ENCODE data around the gene SCG3. TPM values are rescaled to one million over a fixed set of nuclear protein-coding genes. Genes with fewer than 3 reads are reported as not detected.
A peak's percentile ranks its signal among the peaks of the same experiment; 100 is the strongest.

SCG3 gene
- total RNA-seq, 3 donors from 2014 or later: 0.33 TPM; not detected in 2

DNA sequence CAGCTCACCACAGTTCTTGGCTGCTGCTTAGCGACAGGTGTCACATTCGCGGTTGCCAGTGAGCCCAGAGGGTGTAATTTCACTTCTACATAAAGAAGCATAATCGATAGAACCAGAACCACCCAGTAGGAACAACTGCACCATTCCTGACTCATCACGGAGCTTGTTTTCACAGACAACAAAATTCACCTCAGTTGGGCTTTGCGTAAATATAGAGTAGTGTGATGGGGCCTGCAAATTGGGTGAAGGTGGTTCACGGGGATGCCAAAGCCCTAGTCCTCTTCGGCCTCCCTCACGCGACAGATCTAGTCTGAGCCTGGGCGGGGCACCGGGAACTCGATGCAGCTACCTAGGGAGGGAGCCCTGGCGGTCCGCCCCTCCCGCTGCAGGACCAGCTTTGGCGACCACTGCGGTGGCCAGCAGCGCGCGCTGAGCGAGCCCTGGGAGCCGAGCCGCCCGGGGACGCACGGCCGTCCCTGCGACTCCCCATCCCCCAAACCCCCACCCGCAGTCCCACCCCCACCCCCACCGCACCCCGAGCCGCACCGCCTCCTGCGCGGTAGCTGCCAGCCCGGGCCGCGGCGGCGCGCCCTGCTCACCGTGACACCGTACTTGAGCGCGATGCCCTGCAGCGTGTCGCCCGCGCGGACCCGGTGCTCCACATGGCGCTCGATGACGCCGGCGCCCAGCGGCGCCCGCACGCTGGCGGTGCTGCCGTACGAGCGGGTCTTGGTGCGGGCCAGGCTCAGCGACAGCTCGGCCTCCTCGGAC lies 55.6 kb downstream of the SCG3 start:
- TF ChIP-seq POLR2A (IDR thresholded peaks at IDR 0.05) (no peak), POLR2AphosphoS5 (IDR thresholded peaks at IDR 0.05) (no peak)
- TF ChIP-seq, protein P1, sequence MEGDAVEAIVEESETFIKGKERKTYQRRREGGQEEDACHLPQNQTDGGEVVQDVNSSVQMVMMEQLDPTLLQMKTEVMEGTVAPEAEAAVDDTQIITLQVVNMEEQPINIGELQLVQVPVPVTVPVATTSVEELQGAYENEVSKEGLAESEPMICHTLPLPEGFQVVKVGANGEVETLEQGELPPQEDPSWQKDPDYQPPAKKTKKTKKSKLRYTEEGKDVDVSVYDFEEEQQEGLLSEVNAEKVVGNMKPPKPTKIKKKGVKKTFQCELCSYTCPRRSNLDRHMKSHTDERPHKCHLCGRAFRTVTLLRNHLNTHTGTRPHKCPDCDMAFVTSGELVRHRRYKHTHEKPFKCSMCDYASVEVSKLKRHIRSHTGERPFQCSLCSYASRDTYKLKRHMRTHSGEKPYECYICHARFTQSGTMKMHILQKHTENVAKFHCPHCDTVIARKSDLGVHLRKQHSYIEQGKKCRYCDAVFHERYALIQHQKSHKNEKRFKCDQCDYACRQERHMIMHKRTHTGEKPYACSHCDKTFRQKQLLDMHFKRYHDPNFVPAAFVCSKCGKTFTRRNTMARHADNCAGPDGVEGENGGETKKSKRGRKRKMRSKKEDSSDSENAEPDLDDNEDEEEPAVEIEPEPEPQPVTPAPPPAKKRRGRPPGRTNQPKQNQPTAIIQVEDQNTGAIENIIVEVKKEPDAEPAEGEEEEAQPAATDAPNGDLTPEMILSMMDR (IDR thresholded peaks at IDR 0.05): no peak
- Histone ChIP-seq H3K9me3 (no peaks in the 10 kb centered on the region), H3K4me3 (peak overlapping the region; percentile 69 to 93 (median 79)), H3K27me3 (no peaks in the 10 kb centered on the region), H3K36me3 (no peaks in the 10 kb centered on the region), H3K27ac (peak overlapping the region; percentile 74 to 89), H3K4me1 (no peaks in the 10 kb centered on the region)
- DNase-seq (ENCODE audit: low spot score in 2 of 2): no peak
- intact Hi-C loops (cut with DNase I; ENCODE audit: low total_unique reads): no loop called here

DNA sequence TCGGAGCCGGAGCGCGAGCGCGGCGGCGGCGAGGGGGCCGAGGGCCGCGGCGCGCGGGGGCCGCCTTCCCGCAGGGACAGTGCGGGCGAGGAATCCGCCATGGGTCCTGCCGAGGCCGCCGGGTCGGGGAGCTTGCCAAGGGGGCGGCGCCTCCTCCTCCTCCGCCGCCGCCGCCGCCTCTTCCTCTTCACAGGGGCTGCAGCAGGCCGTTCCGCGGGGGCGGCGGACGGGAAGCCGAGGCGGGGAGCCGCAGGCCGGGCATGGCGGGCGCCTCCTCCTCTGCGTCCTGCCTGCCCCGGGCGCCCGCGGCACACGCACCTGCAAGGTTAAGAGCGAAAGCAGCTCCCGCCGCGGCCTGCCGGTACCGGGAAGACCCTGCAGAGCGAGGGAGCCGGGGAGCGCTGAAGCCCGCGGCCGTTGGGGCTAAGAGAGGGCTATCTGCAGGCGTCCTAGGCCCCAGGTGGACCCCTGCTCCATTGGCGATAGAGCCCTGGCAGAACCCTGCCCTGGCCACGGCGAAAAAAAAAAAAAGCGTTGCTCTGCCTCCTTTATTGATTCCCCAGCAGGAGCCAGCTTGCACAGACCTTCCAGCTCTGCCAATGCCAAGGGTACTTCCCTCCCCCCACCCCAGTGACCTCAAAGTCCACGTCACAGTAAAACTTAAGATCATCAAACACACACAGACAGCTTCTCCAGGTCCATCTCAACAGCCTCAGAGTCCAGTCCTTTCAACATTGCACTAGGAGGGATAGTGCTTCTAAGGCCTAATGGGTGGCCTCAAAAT lies 56.4 kb downstream of the SCG3 start, which contains the start of gene LYSMD2:
Gene LYSMD2 (minus strand): TSS at position 134 of the 784 bp plus-strand sequence. CDS start 33 bp downstream, at position 101.
- Histone ChIP-seq H3K36me3 (no peaks in the 10 kb centered on the region), H3K9me3 (no peaks in the 10 kb centered on the region), H3K4me3 (peak within 1 kb of the TSS; percentile 69 to 93 (median 79)), H3K27ac (peak within 1 kb of the TSS; percentile 74 to 89), H3K27me3 (no peaks in the 10 kb centered on the region), H3K4me1 (no peaks in the 10 kb centered on the region)
- DNase-seq (ENCODE audit: low spot score in 2 of 2): peak; percentile 53 to 58
- intact Hi-C loops (cut with DNase I; ENCODE audit: low total_unique reads): no loop called here
- no peak for TF ChIP-seq POLR2AphosphoS5 (IDR thresholded peaks at IDR 0.05)

DNA sequence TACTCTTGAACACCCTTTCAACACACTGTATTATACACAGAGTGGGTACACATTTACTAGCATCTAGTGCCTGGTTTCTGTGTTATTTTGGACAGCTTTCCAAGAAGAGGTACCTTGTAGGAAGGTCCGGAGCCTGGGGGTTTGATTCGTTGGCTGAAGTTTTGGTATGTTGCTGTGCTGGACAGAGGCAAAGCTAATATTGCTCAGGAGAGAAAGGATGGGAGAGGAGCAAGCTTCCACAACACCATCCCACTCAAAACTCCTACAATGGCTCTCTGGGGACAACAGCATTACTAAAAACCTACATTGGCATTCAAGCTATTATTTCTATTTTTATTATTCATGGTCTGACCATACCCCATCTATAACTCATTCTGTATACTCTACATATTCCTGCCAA lies 57.2 kb downstream of the SCG3 start:
- intact Hi-C loops (cut with DNase I; ENCODE audit: low total_unique reads): no loop called here
- no peak for DNase-seq (ENCODE audit: low spot score in 2 of 2)
- Histone ChIP-seq H3K36me3 (no peaks in the 10 kb centered on the region), H3K27ac (peak overlapping the region in 1 of 2 donors; percentile 89), H3K27me3 (no peaks in the 10 kb centered on the region), H3K4me3 (peak overlapping the region in 2 of 3 donors; percentile 79 to 93), H3K9me3 (no peaks in the 10 kb centered on the region), H3K4me1 (no peaks in the 10 kb centered on the region)
- TF ChIP-seq POLR2AphosphoS5 (IDR thresholded peaks at IDR 0.05) (no peak), POLR2A (IDR thresholded peaks at IDR 0.05) (no peak)
- TF ChIP-seq, protein P1 (IDR thresholded peaks at IDR 0.05): no peak

DNA sequence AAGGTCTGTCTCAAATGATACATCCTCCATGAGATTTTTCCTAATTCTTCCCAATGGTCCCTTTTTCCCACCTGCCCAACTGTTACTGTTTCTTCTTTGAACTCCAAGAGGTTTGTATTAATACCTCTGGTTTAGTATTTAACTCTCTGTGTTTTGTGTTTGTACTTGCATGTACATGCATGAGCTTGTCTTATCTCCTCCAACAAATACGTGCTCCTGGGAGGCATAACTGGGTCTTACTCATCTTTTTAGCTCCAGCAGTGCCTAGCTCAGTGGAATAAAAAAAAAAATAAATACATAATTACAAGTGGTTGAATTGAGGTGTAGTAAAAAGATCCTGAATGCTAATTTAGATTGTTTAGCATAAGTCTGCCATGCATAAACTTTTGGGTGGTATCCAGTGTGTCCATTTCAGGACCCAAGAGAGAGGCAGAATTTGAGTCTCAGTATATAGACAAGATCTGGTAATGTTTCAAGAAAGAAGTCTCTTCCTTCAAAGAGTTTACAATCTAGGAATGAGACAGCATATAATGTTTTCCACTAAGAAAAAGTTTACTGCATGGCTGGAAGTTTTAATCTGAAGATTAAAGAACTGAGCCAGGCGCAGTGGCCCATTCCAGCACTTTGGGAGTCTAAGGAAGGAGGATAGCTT lies 57.9 kb downstream of the SCG3 start:
- intact Hi-C loops (cut with DNase I; ENCODE audit: low total_unique reads): no loop called here

DNA sequence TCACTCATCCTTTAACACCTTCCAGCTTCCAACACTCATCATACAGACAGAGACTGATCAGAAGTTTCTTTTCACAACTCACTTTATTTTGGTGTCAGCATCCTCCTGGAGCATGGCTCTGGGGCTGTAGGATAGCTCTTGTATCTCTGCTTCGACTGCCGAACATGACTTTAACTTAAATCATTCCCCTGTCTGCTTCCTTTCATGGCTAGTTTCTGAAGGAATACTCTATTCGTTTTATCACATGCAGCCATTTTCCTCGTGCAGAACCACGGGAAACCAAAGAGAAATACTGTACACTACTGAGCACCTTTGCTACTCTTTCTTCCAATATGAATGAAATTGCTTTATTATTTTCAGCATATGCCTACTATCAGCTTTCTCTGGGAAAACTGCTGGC lies 68.0 kb downstream of the SCG3 start:
- Histone ChIP-seq H3K4me3 (no peak overlapping the region), H3K9me3 (no peaks in the 10 kb centered on the region)
- TF ChIP-seq POLR2A (IDR thresholded peaks at IDR 0.05): no peak
- TF ChIP-seq, protein P1 (IDR thresholded peaks at IDR 0.05): no peak
- no peak for TF ChIP-seq POLR2AphosphoS5 (IDR thresholded peaks at IDR 0.05)

More for the DNA sequence above, 57.9 kb downstream of the SCG3 start:
- no peak for DNase-seq (ENCODE audit: low spot score in 2 of 2)
- H3K4me3 ChIP-seq: no peak overlapping the region
- no peaks in the 10 kb centered on the region for H3K27me3 ChIP-seq
- TF ChIP-seq POLR2A (IDR thresholded peaks at IDR 0.05): no peak
- TF ChIP-seq, protein P1 (IDR thresholded peaks at IDR 0.05): no peak
- no peak for TF ChIP-seq POLR2AphosphoS5 (IDR thresholded peaks at IDR 0.05)
- H3K36me3 ChIP-seq: no peaks in the 10 kb centered on the region
- H3K4me1 ChIP-seq: no peaks in the 10 kb centered on the region
- no peak overlapping the region for H3K27ac ChIP-seq
- no peaks in the 10 kb centered on the region for H3K9me3 ChIP-seq

More for the DNA sequence above, 68.0 kb downstream of the SCG3 start:
- Histone ChIP-seq H3K4me1 (peaks cover 0 to 4% of the 10 kb centered on the region in 2 donors), H3K27ac (no peak overlapping the region), H3K36me3 (no peaks in the 10 kb centered on the region), H3K27me3 (no peaks in the 10 kb centered on the region)
- no peak for DNase-seq (ENCODE audit: low spot score in 2 of 2)
- intact Hi-C loops (cut with DNase I; ENCODE audit: low total_unique reads): no loop called here
